Tibial nerve (tissue), 4 donors: ENCODE data around the gene CCT6B. TPM values are rescaled to one million over a fixed set of nuclear protein-coding genes. Genes with fewer than 3 reads are reported as not detected.

Source experiments
- DNase-seq, 2 donors: peaks; one replicate each; pipeline ENCODE4 v3.0.0-alpha.2; 2019; ENCODE audit warnings: low spot score in 2 of 2
- H3K27ac ChIP-seq, 4 donors: fragments of 200-600 bp; sonication (generic) in 3 of 4; one replicate each; pipeline ENCODE4 v1.5.1; 2017 to 2019; ENCODE audit warnings: mild to moderate bottlenecking in 1 of 4
- H3K27me3 ChIP-seq, 2 donors: fragments of 200-600 bp; sonication (generic) in 1 of 2; one replicate each; pipeline versions ENCODE4 v1.5.1 to v1.6.0; 2017 to 2019
- H3K36me3 ChIP-seq, 3 donors: fragments of 200-600 bp; sonication (generic); one replicate each; pipeline ENCODE4 v1.5.1; 2018 to 2019
- H3K4me1 ChIP-seq, 4 donors: fragments of 200-600 bp; sonication (generic) in 3 of 4; one replicate each; pipeline ENCODE4 v1.5.1; 2017 to 2019
- H3K4me3 ChIP-seq, 4 donors: fragments of 200-600 bp; sonication (generic) in 3 of 4; one replicate each; pipeline ENCODE4 v1.5.1; 2017 to 2019; ENCODE audit warnings: mild to moderate bottlenecking in 1 of 4, moderate library complexity in 1 of 4
- H3K9me3 ChIP-seq, 4 donors: fragments of 200-600 bp; sonication (generic) in 3 of 4; one replicate each; pipeline ENCODE4 v1.5.1; 2017 to 2019
- CTCF ChIP-seq, 5 experiments: fragments of 200-600 bp in 3 of 5; fragments of 450-650 bp in 2 of 5; sonication (generic) in 3 of 5; IDR thresholded peaks; one replicate each; pipeline ENCODE4 v1.5.1; 2016 to 2019; ENCODE audit warnings: antibody characterized with exemption in 5 of 5, mild to moderate bottlenecking in 3 of 5, moderate library complexity in 2 of 5
- EP300 ChIP-seq, 2 donors: sonication (generic); formaldehyde crosslinking; IDR thresholded peaks; one replicate each; pipeline ENCODE4 v1.6.1; 2017; ENCODE audit warnings: antibody characterized with exemption in 2 of 2, mild to moderate bottlenecking in 1 of 2
- POLR2A ChIP-seq, 2 donors: fragments of 450-650 bp; IDR thresholded peaks; one replicate each; pipeline ENCODE4 v1.6.1; 2017; ENCODE audit warnings: antibody characterized with exemption in 2 of 2, mild to moderate bottlenecking in 2 of 2, moderate library complexity in 2 of 2
- WGBS, 2 donors: methylation state at CpG; one replicate each; pipeline ENCODE4 v1.1.5; 2018; 5-methylcytosine and 5-hydroxymethylcytosine counted together
- total RNA-seq, 4 donors: library from RNA; depleted of rRNA; stranded (reverse); fragments of >200 nt; gene quantifications; one replicate each; pipeline ENCODE4 v1.1.0, GENCODE V29; 2016

CCT6B gene
- total RNA-seq, 4 donors from 2014 or later: 0.90 to 7.5 (median 3.1) TPM

GRCh38 chr17:34885076-34885475 lies 76.2 kb downstream of the CCT6B start:
- 82 to 89% methylated on average over 2 of the region's 2 CpGs for WGBS, 2 donors
- Histone ChIP-seq H3K27ac (no peak overlapping the region), H3K4me3 (no peak overlapping the region), H3K9me3 (peaks cover 0 to 12% (median 0%) of the 10 kb centered on the region in 4 donors), H3K27me3 (no peaks in the 10 kb centered on the region), H3K36me3 (no peaks in the 10 kb centered on the region), H3K4me1 (no peaks in the 10 kb centered on the region)
- DNase-seq: no peak
- TF ChIP-seq CTCF (IDR thresholded peaks at IDR 0.05): no peak

- TF ChIP-seq CTCF (IDR thresholded peaks at IDR 0.05) (no peak), EP300 (IDR thresholded peaks at IDR 0.05) (no peak), POLR2A (IDR thresholded peaks at IDR 0.05) (no peak)
- Histone ChIP-seq H3K36me3 (no peaks in the 10 kb centered on the region), H3K4me3 (no peak overlapping the region), H3K27ac (no peak overlapping the region), H3K4me1 (no peaks in the 10 kb centered on the region), H3K27me3 (no peaks in the 10 kb centered on the region), H3K9me3 (peaks cover 0 to 14% (median 0%) of the 10 kb centered on the region in 4 donors)
- no peak for DNase-seq
- WGBS, 2 donors: 71 to 74% methylated on average over 9 of the region's 9 CpGs
Measured at GRCh38 chr17:34884597-34884996, 76.7 kb downstream of the CCT6B start.

GRCh38 chr17:34883106-34884000 lies 77.9 kb downstream of the CCT6B start:
- Histone ChIP-seq H3K9me3 (peaks cover 0 to 14% (median 0%) of the 10 kb centered on the region in 4 donors), H3K27me3 (no peaks in the 10 kb centered on the region), H3K36me3 (no peaks in the 10 kb centered on the region), H3K27ac (no peak overlapping the region), H3K4me1 (no peaks in the 10 kb centered on the region), H3K4me3 (no peak overlapping the region)
- DNase-seq: no peak
- 17 to 24% methylated on average over 12 of the region's 12 CpGs for WGBS, 2 donors
- no peak for TF ChIP-seq POLR2A (IDR thresholded peaks at IDR 0.05)
- TF ChIP-seq CTCF (IDR thresholded peaks at IDR 0.05): no peak
- TF ChIP-seq EP300 (IDR thresholded peaks at IDR 0.05): no peak

GRCh38 chr17:34879146-34879545 lies 82.1 kb downstream of the CCT6B start:
- Histone ChIP-seq H3K27ac (no peak overlapping the region), H3K36me3 (no peaks in the 10 kb centered on the region), H3K9me3 (peaks cover 0 to 14% (median 0%) of the 10 kb centered on the region in 4 donors), H3K4me1 (no peaks in the 10 kb centered on the region), H3K27me3 (no peaks in the 10 kb centered on the region), H3K4me3 (no peak overlapping the region)
- no peak for DNase-seq
- WGBS, 2 donors: 44 to 46% methylated on average over 3 of the region's 3 CpGs
- TF ChIP-seq POLR2A (IDR thresholded peaks at IDR 0.05) (no peak), EP300 (IDR thresholded peaks at IDR 0.05) (no peak), CTCF (IDR thresholded peaks at IDR 0.05) (no peak)

Other genes starting within 250 kb of the CCT6B start
- gene ZNF830, start 80 bp upstream of the CCT6B start, total RNA-seq: 10 to 100 TPM in 1 of 4 donors, 1 to 10 TPM in 3; 5.1 to 14.7 (median 9.1) TPM
- gene LIG3, start 19.1 kb upstream of the CCT6B start, total RNA-seq: 10 to 100 TPM; 15.3 to 42.6 (median 37.0) TPM
- gene RFFL, start 102.2 kb upstream of the CCT6B start, total RNA-seq: 10 to 100 TPM; 10.8 to 41.3 (median 17.2) TPM
- 10 to 100 TPM in 2 of 4 donors, 1 to 10 TPM in 2; 7.5 to 19.8 (median 11.9) TPM for gene RAD51D, start 158.4 kb upstream of the CCT6B start, total RNA-seq
- not detected for gene FNDC8, start 160.2 kb upstream of the CCT6B start, total RNA-seq
- 10 to 100 TPM; 10.4 to 32.1 (median 17.1) TPM for gene NLE1, start 180.8 kb upstream of the CCT6B start, total RNA-seq
- gene UNC45B, start 186.4 kb upstream of the CCT6B start, total RNA-seq: not detected
- not detected for gene SLC35G3, start 232.9 kb upstream of the CCT6B start, total RNA-seq